Lower leg skin (tissue), 4 donors: ENCODE data around the gene IGDCC3. TPM values are rescaled to one million over a fixed set of nuclear protein-coding genes. Genes with fewer than 3 reads are reported as not detected.
"Not testable (repeated sequence)": the region's sequence is repeated elsewhere in the genome, so short reads cannot be mapped to it uniquely, and the experiment has no call there.

Experiments
- DNase-seq, 2 donors: peaks; one replicate each; pipeline ENCODE4 v3.0.0-alpha.2; 2019; ENCODE audit warnings: low spot score in 2 of 2
- H3K4me3 ChIP-seq: fragments of 200-600 bp; sonication (generic); 2 replicates; pipeline ENCODE4 v1.5.1; 2017; ENCODE audit warnings: mild to moderate bottlenecking, low read depth; ENCODE audit not compliant: poor library complexity, severe bottlenecking
- POLR2A ChIP-seq, 2 donors: fragments of 450-650 bp; IDR thresholded peaks; one replicate each; pipeline ENCODE4 v1.6.1; 2016 to 2017; ENCODE audit warnings: antibody characterized with exemption in 2 of 2, mild to moderate bottlenecking in 1 of 2, moderate library complexity in 1 of 2
- WGBS, 2 donors: methylation state at CpG; one replicate each; pipeline ENCODE4 v1.1.5; 2018; 5-methylcytosine and 5-hydroxymethylcytosine counted together
- intact Hi-C: fragments of 100-400 bp; cut with DNase I; formaldehyde crosslinking; loops from one replicate; pipeline ENCODE4 v1.15.0; 2023; ENCODE audit warnings: low total_unique reads
- total RNA-seq, 4 donors: library from RNA; depleted of rRNA; stranded (reverse); fragments of >200 nt; gene quantifications; one replicate each; pipeline ENCODE4 v1.1.0, GENCODE V29; 2016
- TF ChIP-seq, protein P1 (sequence below), 3 donors: fragments of 450-650 bp; IDR thresholded peaks; one replicate each; pipeline ENCODE4 v1.5.1; 2016; ENCODE audit warnings: antibody characterized with exemption in 3 of 3, mild to moderate bottlenecking in 3 of 3, moderate library complexity in 2 of 3

Gene IGDCC3
- total RNA-seq, 4 donors from 2014 or later = not detected

GRCh38 chr15:65361708-65362459, 15.9 kb downstream of the IGDCC3 start:
- WGBS, 2 donors = 76 to 77% methylated on average over 29 to 32 of the region's 32 CpGs
- TF ChIP-seq, protein P1, sequence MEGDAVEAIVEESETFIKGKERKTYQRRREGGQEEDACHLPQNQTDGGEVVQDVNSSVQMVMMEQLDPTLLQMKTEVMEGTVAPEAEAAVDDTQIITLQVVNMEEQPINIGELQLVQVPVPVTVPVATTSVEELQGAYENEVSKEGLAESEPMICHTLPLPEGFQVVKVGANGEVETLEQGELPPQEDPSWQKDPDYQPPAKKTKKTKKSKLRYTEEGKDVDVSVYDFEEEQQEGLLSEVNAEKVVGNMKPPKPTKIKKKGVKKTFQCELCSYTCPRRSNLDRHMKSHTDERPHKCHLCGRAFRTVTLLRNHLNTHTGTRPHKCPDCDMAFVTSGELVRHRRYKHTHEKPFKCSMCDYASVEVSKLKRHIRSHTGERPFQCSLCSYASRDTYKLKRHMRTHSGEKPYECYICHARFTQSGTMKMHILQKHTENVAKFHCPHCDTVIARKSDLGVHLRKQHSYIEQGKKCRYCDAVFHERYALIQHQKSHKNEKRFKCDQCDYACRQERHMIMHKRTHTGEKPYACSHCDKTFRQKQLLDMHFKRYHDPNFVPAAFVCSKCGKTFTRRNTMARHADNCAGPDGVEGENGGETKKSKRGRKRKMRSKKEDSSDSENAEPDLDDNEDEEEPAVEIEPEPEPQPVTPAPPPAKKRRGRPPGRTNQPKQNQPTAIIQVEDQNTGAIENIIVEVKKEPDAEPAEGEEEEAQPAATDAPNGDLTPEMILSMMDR (IDR thresholded peaks at IDR 0.05) = no peak
- TF ChIP-seq POLR2A (IDR thresholded peaks at IDR 0.05) = no peak
- intact Hi-C loops = no loop called here
- no peak overlapping the region for H3K4me3 ChIP-seq
- no peak for DNase-seq

DNA sequence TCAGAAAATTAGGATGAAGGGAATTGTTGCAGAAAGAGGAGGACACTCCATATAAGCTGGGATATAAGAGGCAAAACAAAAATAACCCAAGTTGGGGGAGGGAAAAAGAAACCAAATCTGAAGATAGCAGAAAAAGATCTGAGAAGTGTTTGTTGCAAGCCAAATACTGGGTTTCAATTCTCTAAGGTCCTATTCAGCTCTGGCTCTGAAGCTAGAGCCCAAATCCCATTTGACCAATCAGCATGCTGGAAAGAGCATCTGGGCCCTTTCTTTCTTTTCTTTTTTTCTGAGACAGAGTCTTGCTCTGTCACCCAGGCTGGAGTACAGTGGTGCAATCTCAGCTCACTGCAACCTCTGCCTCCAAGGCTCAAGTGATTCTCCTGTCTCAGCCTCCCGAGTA, 17.3 kb downstream of the IGDCC3 start:
- DNase-seq = no peak
- intact Hi-C loops = no loop called here
- no peak overlapping the region for H3K4me3 ChIP-seq
- WGBS, 2 donors = 88 to 93% methylated on average over 1 of the region's 1 CpG
- TF ChIP-seq, protein P1 (IDR thresholded peaks at IDR 0.05) = no peak
- no peak for TF ChIP-seq POLR2A (IDR thresholded peaks at IDR 0.05)

DNA sequence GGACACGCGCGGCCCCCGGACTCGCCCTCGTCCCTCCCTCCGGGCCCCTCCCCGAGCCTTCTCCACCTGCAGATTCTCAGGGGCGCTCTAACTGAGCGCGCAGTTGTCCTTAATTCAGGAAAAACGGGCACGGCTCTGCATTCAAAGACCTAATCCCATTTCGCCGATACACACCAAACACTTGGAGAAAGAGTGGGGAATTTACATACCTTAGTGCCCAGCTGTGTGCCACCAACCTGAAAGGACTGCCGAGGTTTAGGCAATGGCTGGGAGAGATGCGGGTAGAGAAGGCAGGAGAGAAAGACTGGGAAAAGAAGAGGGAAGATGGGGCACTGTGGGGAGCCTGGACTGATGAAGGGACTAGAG, 21.8 kb downstream of the IGDCC3 start:
- no peak for DNase-seq
- WGBS, 2 donors = 31 to 44% methylated on average over 7 to 17 of the region's 17 CpGs
- intact Hi-C loops = no loop called here
- no peak overlapping the region for H3K4me3 ChIP-seq
- no peak for TF ChIP-seq POLR2A (IDR thresholded peaks at IDR 0.05)
- TF ChIP-seq, protein P1 (IDR thresholded peaks at IDR 0.05) = no peak

GRCh38 chr15:65355173-65355987, 22.4 kb downstream of the IGDCC3 start:
- no peak for DNase-seq
- intact Hi-C loops = no loop called here
- H3K4me3 ChIP-seq = no peak overlapping the region
- TF ChIP-seq, protein P1 (IDR thresholded peaks at IDR 0.05) = no peak
- TF ChIP-seq POLR2A (IDR thresholded peaks at IDR 0.05) = no peak
- WGBS, 2 donors = 3 to 10% methylated on average over 30 to 63 of the region's 85 CpGs

- TF ChIP-seq, protein P1 (IDR thresholded peaks at IDR 0.05) = no peak
- no peak for TF ChIP-seq POLR2A (IDR thresholded peaks at IDR 0.05)
- no peak overlapping the region for H3K4me3 ChIP-seq
- WGBS, 2 donors = 80 to 83% methylated on average over 4 of the region's 10 CpGs
- intact Hi-C loops = no loop called here
- DNase-seq = no peak
Measured at GRCh38 chr15:65354835-65355172, 23.0 kb downstream of the IGDCC3 start.

DNA sequence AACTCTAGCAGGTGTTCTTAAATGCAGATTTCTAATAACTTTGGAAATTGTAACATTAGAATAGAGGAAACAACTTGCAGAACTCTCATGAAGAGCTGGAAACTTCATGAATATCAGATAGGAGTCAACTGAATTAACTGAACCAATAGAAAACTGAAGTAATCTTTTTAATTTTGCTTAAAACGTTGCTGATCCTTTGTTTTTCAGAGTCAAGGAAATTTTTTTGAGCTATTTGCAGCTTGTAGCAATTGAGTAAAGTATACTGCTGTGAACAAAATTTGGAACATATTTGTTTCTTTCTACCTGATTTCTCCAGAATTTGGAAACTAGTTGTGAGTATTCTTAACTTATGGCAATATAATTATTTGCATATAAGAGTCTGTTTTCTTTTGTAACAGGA, 25.8 kb downstream of the IGDCC3 start:
- DNase-seq, H3K4me3 ChIP-seq, intact Hi-C loops: not testable (repeated sequence)
- WGBS, 2 donors = 61 to 70% methylated on average over 1 of the region's 1 CpG
